GM12878 (cell line): ENCODE measurements around the gene GDPD2.
A peak's percentile ranks its signal among the peaks of the same experiment; 100 is the strongest.

Experiments used
- CTCF ChIP-seq, 3 experiments: IDR thresholded peaks in 2 of 3; conservative IDR thresholded peaks in 1 of 3; 2 replicates each; pipeline ENCODE4 v1.5.1; 2011; ENCODE audit warnings: low read depth in 3 of 3, low read length in 3 of 3, mild to moderate bottlenecking in 3 of 3, control low read depth in 2 of 3, moderate library complexity in 2 of 3, inconsistent platforms in 1 of 3, mixed read lengths in 1 of 3; ENCODE audit not compliant: control insufficient read depth in 2 of 3, insufficient read depth in 1 of 3; ENCODE audit errors: extremely low read depth in 1 of 3
- SUPT20H ChIP-seq: IDR thresholded peaks from 2 replicates; pipeline ENCODE4 v1.6.1; 2011; ENCODE audit warnings: low read depth, mild to moderate bottlenecking, low read length, moderate library complexity, borderline replicate concordance; ENCODE audit not compliant: control insufficient read depth

GRCh38 chrX:70436343-70436742, 13.2 kb downstream of the GDPD2 start:
- TF ChIP-seq CTCF (IDR thresholded peaks at IDR 0.05 in 2 of 3, conservative IDR thresholded peaks at IDR 0.05 in 1 of 3; ENCODE audit: control insufficient read depth in 2 of 3, extremely low read depth in 1 of 3, insufficient read depth in 1 of 3, low read depth in 3 of 3, low read length in 3 of 3) (peak in 1 of 3 experiments; percentile 18; a peak in 1 of 6 replicates), SUPT20H (no peak)
